GM21423 (cell line): ENCODE results near the gene RSRC1.
"Not testable (repeated sequence)": the region's sequence is repeated elsewhere in the genome, so short reads cannot be mapped to it uniquely, and the experiment has no call there.

Source experiments
- ATAC-seq: cut with Tn5 transposase; IDR thresholded peaks from one replicate; pipeline ENCODE4 v1.9.1; 2021; ENCODE audit warnings: mild to moderate bottlenecking, moderate library complexity; ENCODE audit not compliant: unreplicated experiment

The RSRC1 gene

GRCh38 chr3:158508481-158508880 lies 398.6 kb downstream of the RSRC1 start:
- no peak for ATAC-seq

DNA sequence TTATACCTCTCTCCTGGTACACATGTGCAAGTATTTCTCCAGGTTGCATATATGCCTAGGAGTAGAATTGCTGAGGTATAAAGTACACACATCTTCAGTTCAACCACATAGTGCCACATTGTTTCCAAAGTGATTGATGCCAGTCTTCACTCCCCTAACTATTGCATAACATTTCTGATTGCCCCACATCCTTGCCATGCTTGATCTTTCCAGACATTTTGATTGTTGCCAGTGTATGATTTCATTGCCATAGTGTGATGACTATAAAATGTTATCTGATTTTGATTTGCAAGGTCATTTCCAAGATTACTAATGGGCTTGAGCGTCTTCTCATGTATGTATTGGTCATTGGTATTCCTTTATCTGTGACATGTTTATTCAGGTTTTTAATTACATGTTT lies 400.0 kb downstream of the RSRC1 start:
- no peak for ATAC-seq

GRCh38 chr3:158516729-158517128 lies 406.8 kb downstream of the RSRC1 start:
- ATAC-seq, result not testable (repeated sequence)

DNA sequence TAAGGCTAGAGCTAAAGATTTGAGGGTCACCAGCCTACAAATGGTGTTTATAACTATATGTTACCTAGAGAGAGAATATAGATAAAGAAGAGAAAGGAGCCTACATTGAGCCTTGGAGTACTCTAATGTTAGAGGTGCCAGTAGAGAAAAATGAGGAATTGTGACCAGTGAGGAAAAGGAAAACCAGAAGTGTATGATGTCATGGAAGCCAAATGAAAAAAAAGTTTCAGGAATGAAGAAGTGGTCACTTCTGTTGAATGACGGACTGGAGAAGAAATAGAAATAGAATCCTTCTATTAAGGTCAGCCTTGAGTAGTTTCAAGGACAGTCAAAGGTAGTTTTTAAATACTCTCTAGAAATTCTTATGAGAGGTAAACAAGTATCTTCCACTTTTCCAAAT lies 409.9 kb downstream of the RSRC1 start:
- no peak for ATAC-seq

GRCh38 chr3:158520433-158520832 lies 410.5 kb downstream of the RSRC1 start:
- no peak for ATAC-seq

- no peak for ATAC-seq
Measured at GRCh38 chr3:158522221-158523136, 412.6 kb downstream of the RSRC1 start.

DNA sequence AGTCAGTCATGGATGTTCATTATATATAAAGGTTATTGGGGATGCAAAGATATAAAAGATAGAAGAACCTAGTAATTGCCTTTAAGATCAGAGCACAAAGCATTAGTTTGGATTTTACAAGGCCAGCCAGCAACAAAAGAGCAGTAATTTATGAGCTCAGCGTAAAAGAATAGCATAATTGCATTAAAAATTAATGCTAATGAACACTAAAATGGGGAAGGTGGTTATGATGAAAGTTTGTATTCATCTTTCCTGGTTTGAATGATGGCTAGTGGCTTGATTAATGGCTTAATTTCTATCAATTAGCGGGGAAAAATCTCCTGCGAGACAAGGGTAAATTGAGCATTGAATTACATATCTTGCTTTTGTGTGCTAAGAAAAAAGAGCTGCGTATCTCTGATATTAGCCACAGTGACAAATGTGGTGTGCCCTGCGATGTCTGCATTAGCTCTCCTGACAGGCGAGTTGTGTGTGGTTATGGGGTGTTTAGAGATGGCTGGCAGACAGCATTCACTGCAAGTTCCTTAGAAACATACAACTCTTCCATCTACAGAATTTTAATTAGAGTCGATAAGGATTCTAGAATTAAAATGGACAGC lies 418.3 kb downstream of the RSRC1 start:
- no peak for ATAC-seq

GRCh38 chr3:158531334-158531733 lies 421.4 kb downstream of the RSRC1 start:
- no peak for ATAC-seq

DNA sequence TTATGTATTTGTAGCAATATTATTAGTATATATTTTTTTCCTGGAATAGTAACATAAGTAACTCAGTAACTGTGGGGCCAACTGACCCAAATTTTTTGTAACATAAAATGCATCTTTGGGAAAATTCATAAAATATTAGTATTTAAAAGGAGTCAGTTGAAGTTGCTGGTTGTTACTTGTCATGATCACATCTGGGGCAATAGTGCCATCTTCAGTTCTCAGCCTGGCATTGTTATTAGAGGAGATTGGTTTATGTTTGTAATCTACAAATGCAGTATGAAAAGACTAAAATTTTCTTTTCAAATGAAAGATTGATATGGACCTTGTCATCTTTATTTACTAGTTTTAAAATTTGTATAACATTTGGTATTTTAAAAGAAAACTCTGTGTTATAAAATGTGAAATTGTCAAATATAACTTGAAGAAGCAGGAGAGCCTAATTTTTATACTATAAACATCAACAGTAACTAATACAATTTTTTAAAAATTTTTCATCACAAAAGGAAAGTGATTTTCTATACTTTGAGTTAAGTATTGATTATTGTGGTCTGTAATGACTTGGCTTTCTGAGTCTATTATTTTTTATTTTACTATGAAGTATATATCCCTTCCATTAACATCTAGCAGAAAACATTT lies 422.3 kb downstream of the RSRC1 start:
- ATAC-seq, result no peak

DNA sequence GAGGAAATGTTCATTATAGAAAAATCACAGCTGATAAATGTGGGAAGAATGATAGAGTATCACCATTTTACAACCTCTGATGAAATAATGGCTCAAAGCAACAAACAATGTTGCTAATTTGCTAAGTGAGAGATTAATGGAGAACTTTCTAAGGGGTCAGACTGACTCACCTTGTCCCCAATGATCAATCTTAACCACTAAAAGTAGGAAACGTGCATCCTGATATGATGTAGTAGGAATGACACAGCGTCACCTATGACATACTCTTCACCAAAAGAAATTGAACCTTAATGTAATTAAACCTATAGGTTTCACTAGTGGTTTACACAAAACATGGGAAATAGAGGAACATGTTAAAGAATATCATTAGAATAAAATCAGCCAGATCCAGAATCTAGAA lies 426.0 kb downstream of the RSRC1 start:
- no peak for ATAC-seq

- no peak for ATAC-seq
Measured at GRCh38 chr3:158539414-158540014, 429.6 kb downstream of the RSRC1 start.

DNA sequence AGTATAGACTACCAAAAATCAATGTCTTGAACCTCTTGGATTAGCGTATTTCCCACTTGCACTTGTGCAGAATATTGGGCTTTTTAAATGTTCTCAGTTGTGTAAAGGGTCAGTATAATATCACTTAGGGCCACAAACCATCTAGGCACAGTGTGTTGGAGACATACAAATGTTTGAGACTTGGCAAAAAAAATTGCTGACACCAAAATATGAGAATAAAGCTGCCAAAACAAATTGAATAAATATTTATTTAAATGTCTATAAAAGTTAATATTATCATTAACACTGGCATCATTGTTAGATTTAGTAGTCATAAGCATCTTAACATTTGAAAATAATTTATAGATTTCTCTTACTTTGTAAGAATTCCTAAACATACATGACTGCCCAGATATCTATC lies 430.2 kb downstream of the RSRC1 start:
- ATAC-seq, result no peak

GRCh38 chr3:158548691-158549090 lies 438.8 kb downstream of the RSRC1 start:
- no peak for ATAC-seq

DNA sequence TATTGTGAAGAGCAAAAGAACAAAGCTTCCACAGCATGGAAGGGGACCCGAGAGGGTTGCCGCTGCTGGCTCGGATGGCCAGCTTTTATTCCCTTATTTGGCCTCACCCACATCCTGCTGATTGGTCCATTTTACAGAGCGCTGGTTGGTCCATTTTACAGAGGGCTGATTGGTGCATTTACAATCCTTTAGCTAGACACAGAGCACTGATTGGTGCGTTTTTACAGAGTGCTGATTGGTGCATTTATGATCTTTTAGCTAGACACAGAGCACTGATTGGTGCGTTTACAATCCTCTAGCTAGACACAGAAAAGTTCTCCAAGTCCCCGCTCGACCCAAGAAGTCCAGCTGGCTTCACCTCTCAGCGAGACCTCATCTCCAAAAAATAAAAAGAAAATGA lies 440.0 kb downstream of the RSRC1 start:
- ATAC-seq, result not testable (repeated sequence)

GRCh38 chr3:158552124-158552523 lies 442.2 kb downstream of the RSRC1 start:
- no peak for ATAC-seq

- no peak for ATAC-seq
Measured at GRCh38 chr3:158559504-158559903, 449.6 kb downstream of the RSRC1 start.

DNA sequence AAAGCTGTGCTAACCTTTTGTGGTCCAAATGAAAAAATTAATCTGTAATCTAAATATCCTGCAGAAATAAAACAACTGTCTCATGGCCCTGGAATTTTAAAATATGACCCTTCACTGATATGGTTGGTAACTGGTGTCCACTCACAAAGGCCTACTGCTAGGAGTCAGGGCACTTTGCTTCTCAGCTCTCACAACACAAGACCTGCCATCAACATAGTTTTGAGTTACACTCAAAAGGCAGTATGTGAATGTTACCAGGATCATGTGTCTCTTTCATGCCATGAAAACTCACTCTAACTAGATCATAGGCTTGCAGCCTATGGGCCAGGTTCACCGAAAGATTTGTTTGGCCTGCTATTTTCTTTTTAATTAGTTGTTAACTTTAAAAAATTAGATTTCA lies 451.1 kb downstream of the RSRC1 start:
- no peak for ATAC-seq

DNA sequence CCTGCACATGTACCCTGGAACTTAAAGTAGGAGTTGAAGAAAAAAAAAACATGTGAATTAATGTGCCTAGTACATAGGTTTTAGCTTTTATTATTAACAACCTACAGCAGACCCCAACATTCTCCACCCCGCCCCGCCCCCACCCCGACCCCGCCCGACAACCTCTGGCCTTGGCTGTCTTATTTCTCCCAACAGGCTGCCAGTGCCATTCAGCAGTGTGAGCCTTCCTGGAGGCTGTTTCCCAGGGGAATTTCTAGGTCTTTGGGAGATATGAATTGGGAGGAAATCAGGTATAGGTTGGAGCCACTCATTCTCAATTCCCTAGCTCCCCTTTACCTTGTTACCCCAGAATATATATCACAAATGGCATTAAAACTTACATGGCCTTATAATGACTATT lies 452.8 kb downstream of the RSRC1 start:
- no peak for ATAC-seq

- ATAC-seq, result no peak
Measured at GRCh38 chr3:158563076-158563475, 453.2 kb downstream of the RSRC1 start.

- ATAC-seq, result no peak
Measured at GRCh38 chr3:158565076-158565475, 455.2 kb downstream of the RSRC1 start.

DNA sequence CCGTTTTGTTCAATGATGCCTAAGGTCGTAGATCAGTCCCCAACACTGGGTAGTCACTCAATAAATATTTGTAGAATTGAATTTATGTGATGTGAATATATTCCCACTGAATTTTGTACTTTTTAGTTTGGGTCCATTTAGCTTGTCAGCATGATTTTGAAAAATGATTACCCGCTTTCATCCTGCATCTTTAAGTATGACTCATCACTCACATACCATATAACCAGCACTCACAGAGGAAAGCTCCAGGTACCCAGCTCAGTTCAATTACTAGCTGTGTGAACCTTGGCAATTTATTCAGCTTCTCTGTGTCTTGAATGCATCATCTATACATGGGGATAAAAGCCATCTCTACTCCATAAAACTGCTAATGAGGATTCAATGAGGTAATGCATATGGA lies 458.9 kb downstream of the RSRC1 start:
- ATAC-seq, result no peak

- ATAC-seq, result no peak
Measured at GRCh38 chr3:158569794-158570193, 459.9 kb downstream of the RSRC1 start.
